Glomerular visceral epithelial cell (primary cell): ENCODE results near the gene LPP.
A peak's percentile ranks its signal among the peaks of the same experiment; 100 is the strongest.

Experiments used
- DNase-seq: peaks from one replicate; pipeline ENCODE4 v3.0.0-alpha.2; 2016; ENCODE audit errors: extremely low spot score

Gene LPP

GRCh38 chr3:188746291-188746783 lies 592.4 kb downstream of the LPP start:
- no peak for DNase-seq

GRCh38 chr3:188747489-188747888 lies 593.5 kb downstream of the LPP start:
- no peak for DNase-seq

GRCh38 chr3:188749010-188749617 lies 595.2 kb downstream of the LPP start:
- DNase-seq: no peak

- DNase-seq: no peak
These were observed 595.9 kb downstream of the LPP start for GRCh38 chr3:188749830-188750229.

GRCh38 chr3:188750617-188751016 lies 596.7 kb downstream of the LPP start:
- no peak for DNase-seq

- DNase-seq: no peak
These were observed 598.9 kb downstream of the LPP start for GRCh38 chr3:188752850-188753249.

GRCh38 chr3:188754267-188754666 lies 600.3 kb downstream of the LPP start:
- no peak for DNase-seq

- DNase-seq: no peak
These were observed 602.3 kb downstream of the LPP start for GRCh38 chr3:188756241-188756640.

- no peak for DNase-seq
These were observed 605.5 kb downstream of the LPP start for GRCh38 chr3:188759336-188760005.

GRCh38 chr3:188760408-188760807 lies 606.5 kb downstream of the LPP start:
- no peak for DNase-seq

- no peak for DNase-seq
These were observed 607.5 kb downstream of the LPP start for GRCh38 chr3:188761439-188761838.

- DNase-seq: no peak
These were observed 608.0 kb downstream of the LPP start for GRCh38 chr3:188761964-188762363.

GRCh38 chr3:188764609-188765008 lies 610.7 kb downstream of the LPP start:
- DNase-seq: no peak

GRCh38 chr3:188769831-188770230 lies 615.9 kb downstream of the LPP start:
- no peak for DNase-seq

- DNase-seq: no peak
These were observed 618.9 kb downstream of the LPP start for GRCh38 chr3:188772886-188773285.

- no peak for DNase-seq
These were observed 621.5 kb downstream of the LPP start for GRCh38 chr3:188775412-188775811.

- peak; percentile 10 for DNase-seq
These were observed 622.5 kb downstream of the LPP start for GRCh38 chr3:188776447-188776846.

GRCh38 chr3:188778091-188778852 lies 624.3 kb downstream of the LPP start:
- no peak for DNase-seq

GRCh38 chr3:188779281-188779980 lies 625.5 kb downstream of the LPP start:
- DNase-seq: no peak

- DNase-seq: no peak
These were observed 626.5 kb downstream of the LPP start for GRCh38 chr3:188780193-188781147.

GRCh38 chr3:188782613-188783124 lies 628.7 kb downstream of the LPP start:
- no peak for DNase-seq
